HG02642 (cell line): Measurements from ENCODE around the gene PARN.

Experiments
- ATAC-seq: cut with Tn5 transposase; IDR thresholded peaks from one replicate; pipeline ENCODE4 v1.9.1; 2021; ENCODE audit warnings: mild to moderate bottlenecking; ENCODE audit not compliant: unreplicated experiment, poor library complexity

The PARN gene

GRCh38 chr16:14531101-14531500 is 99.0 kb downstream of the PARN start:
- ATAC-seq, result no peak

GRCh38 chr16:14530046-14530445 is 100.0 kb downstream of the PARN start:
- no peak for ATAC-seq

- ATAC-seq, result peak; percentile 46
These were observed 100.9 kb downstream of the PARN start for GRCh38 chr16:14529010-14529669.

GRCh38 chr16:14528306-14528705 is 101.8 kb downstream of the PARN start:
- ATAC-seq, result no peak

GRCh38 chr16:14527411-14528044 is 102.5 kb downstream of the PARN start:
- ATAC-seq, result no peak

- no peak for ATAC-seq
These were observed 104.5 kb downstream of the PARN start for GRCh38 chr16:14525596-14525995.

- ATAC-seq, result no peak
These were observed 105.1 kb downstream of the PARN start for GRCh38 chr16:14524979-14525378.

- ATAC-seq, result no peak
These were observed 106.4 kb downstream of the PARN start for GRCh38 chr16:14523632-14524031.

- ATAC-seq, result no peak
These were observed 107.4 kb downstream of the PARN start for GRCh38 chr16:14522671-14523070.

- no peak for ATAC-seq
These were observed 109.3 kb downstream of the PARN start for GRCh38 chr16:14520753-14521152.

- no peak for ATAC-seq
These were observed 115.1 kb downstream of the PARN start for GRCh38 chr16:14514967-14515366.

GRCh38 chr16:14513389-14514107 is 116.5 kb downstream of the PARN start:
- no peak for ATAC-seq

- ATAC-seq, result no peak
These were observed 118.3 kb downstream of the PARN start for GRCh38 chr16:14511800-14512135.

- ATAC-seq, result no peak
These were observed 118.9 kb downstream of the PARN start for GRCh38 chr16:14510939-14511799.

- ATAC-seq, result no peak
These were observed 119.5 kb downstream of the PARN start for GRCh38 chr16:14510581-14510938.

- no peak for ATAC-seq
These were observed 120.4 kb downstream of the PARN start for GRCh38 chr16:14509675-14510132.

GRCh38 chr16:14509055-14509454 is 121.0 kb downstream of the PARN start:
- ATAC-seq, result no peak

- ATAC-seq, result no peak
These were observed 124.2 kb downstream of the PARN start for GRCh38 chr16:14505846-14506245.

GRCh38 chr16:14502932-14503741 is 126.9 kb downstream of the PARN start:
- peak; percentile 65 for ATAC-seq
